CMK (cell line): ENCODE data around the gene MAP4.

Experiments
- DNase-seq: peaks from one replicate; pipeline ENCODE4 v3.0.0-alpha.2; 2010; ENCODE audit warnings: low read depth

MAP4 gene

GRCh38 chr3:47865192-47865591 is 151.0 kb downstream of the MAP4 start:
- DNase-seq = no peak

GRCh38 chr3:47863391-47864128 is 152.7 kb downstream of the MAP4 start:
- DNase-seq = no peak

DNA sequence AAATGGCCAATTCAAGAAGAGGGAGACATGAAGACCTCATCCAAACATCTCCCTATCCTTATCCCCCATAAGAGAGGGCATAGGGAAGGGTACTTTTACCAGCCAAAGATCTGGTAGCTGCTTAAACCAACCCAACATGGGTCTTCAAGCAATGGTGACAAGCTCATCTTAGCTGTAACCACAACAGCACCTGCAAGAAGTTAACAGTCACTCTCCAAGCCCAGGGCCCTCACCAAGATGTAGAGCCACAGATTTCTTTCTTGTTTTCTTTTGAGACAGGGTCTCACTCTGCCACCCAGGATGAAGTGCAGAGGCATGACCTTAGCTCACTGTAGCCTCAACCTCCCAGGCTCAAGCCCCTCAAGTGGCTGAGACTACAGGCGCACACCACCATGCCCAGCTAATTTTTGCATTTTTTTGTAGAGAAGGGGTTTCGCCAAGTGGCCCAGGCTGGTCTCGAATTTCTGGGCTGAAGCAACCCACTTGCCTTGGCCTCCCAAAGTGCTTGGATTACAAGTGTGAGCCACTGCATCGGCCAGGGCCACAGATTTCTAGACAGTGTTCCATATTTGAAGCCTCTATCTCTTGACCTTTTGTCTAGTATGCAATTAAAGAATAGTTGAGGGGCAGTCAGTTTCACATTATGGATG is 156.1 kb downstream of the MAP4 start:
- no peak for DNase-seq

GRCh38 chr3:47857151-47857550 is 159.1 kb downstream of the MAP4 start:
- no peak for DNase-seq

GRCh38 chr3:47856669-47857068 is 159.5 kb downstream of the MAP4 start:
- DNase-seq = no peak

DNA sequence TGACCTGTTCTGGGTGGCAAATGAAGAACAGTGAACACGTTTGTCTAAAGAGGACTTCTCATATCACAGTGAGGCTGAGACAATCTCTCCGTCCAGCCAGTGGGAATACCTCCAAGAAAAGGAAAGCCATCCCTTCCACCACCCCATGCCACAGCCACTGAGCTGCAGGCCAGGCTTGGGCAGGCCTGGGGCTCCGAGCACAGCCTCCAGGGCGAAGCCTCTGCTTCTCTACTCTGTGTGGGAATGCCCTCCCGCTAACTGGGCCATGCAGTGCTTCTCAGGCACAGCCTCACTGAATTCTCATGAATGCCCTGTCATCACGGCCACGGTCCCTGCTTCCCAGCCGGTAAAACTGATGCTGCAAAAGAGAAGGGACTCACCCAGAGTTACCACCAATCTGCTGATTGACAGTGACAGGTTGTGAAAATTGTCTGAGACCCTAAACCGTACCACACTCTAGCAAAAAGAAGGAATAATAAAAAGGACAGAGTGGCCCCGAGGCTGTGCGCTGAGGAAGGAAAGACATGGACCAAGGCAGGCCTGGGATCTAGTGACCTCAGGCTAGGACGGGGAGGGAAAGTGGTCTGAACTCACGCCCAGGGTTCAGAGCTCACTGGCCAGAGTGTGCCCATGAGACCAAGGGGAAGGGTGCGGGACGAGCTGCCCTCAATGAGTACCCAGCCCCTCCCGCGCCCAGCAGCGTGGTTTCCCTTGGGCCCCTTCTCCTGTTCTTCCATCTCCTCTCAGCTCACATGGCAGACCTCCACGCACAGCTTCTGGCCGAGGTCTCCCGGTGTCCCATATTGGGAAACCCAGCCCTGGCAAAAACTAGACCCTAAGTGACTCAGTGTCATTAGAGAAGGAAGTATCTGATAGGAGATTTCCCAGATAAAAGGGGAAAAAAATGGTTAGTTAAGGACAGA is 160.5 kb downstream of the MAP4 start:
- no peak for DNase-seq

DNA sequence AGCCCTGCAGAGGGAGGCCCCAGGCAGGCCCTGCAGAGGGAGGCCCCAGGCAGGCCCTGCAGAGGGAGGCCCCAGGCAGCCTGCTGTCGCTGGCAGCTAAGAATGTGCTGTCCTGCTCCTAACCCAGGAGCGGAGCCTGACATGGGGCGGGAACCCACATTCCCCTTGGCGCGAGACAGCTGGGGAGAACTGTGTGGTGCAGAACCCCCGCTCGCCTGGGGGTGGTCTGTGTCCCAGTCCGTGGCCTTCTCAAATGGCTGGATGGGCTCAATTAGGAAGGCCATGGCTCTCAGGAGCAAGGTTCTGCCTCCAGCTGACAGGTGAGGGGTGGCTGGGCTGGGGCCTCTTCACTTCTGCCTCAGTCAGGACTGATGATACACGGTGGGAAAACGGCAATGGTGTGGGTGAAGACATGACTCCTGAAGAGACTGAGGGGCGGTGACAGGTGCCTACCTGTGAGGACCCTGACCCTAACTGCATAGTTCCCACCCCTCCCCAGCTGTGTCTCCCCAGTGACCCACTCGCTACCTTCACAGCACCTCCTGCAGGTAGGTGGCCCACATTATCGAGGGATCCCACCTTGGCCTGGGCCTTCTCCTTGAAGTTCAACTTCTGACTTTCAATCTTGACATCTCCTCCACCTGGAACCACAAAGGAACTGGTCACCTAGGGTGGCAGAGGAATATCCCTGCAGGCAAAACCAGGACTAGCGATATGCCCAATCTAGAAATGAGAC is 161.3 kb downstream of the MAP4 start:
- DNase-seq = no peak

GRCh38 chr3:47854267-47854666 is 161.9 kb downstream of the MAP4 start:
- DNase-seq = no peak

DNA sequence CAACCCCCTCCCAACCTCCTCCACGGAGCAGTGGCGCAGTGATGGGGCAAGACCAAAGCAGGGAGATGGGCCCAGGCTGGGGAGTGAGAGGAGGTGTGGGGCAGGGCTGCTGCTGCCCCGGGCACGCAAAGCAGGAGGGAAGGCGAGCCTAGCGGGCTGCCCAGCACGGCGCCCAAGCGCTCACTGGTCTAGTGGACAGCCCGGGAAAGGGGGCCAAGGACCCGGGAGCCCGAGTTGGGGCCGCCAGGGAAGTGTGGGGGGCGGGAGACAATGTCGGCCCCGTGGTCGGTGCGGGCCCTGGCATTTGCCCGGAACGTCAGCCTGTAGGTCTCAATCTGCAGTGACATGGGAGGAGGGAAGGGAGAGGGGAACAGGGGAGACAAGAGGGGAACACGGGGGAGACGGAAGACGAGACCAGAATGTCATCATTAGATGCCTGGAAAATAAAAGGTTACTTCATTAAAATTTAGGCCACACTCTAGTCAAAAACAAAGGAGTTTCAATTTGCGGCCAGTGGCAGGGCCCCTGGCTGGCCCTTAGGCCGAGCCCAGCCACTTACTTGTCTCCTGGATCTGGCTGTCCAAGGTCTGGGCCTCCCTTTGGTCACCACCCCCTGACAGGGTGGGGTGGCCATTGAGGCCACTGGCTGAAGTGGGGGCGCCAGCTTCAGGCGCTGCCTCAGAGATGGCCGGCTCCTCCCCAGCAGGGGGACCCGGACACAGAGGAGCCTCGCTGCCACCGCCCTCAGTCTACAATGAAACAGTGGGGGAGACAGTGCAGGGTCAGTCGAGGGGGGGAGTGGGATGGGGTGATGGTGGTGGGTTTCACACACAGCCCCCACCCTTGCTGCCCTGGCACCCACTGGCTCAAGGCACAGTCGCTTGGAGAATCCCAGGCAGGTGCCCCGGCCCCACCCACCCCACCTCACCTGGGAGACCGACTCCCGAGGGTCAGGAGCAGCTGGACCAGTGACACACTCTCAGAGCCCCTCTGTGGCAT is 163.3 kb downstream of the MAP4 start:
- DNase-seq = no peak

DNA sequence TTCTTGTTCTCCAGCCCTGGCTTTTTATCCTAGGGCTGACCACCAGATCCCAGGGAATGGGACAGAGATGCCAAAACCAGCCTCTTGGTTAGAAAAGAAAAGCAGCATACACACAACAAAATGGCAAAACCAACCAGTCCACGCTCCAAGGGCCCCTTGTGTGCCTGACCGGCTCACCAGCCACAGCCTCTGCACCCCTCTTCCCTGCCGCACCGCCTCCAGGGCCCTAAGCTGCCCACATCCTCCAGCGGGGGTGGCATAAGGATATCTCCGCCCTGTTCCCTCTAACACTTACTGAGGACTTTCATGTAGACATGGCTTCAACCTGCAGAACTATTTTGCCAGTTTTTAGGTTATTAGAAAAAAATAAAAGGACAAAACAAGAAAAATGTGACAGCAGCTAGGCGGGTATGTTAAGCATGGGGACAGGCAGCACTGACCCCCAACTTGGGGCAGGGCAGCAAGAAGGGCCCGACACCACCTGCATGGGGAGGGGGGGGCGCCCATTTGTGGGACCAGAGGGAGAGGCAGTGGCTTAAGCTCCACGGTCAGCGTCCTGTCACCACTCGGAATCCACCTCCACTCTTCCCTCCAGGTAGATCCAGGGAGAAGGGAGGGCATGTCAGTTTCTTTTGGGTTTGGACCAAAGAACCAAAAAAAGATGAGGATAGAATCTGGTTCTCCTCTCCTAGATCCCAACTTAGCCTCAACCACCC is 164.2 kb downstream of the MAP4 start:
- DNase-seq = no peak

DNA sequence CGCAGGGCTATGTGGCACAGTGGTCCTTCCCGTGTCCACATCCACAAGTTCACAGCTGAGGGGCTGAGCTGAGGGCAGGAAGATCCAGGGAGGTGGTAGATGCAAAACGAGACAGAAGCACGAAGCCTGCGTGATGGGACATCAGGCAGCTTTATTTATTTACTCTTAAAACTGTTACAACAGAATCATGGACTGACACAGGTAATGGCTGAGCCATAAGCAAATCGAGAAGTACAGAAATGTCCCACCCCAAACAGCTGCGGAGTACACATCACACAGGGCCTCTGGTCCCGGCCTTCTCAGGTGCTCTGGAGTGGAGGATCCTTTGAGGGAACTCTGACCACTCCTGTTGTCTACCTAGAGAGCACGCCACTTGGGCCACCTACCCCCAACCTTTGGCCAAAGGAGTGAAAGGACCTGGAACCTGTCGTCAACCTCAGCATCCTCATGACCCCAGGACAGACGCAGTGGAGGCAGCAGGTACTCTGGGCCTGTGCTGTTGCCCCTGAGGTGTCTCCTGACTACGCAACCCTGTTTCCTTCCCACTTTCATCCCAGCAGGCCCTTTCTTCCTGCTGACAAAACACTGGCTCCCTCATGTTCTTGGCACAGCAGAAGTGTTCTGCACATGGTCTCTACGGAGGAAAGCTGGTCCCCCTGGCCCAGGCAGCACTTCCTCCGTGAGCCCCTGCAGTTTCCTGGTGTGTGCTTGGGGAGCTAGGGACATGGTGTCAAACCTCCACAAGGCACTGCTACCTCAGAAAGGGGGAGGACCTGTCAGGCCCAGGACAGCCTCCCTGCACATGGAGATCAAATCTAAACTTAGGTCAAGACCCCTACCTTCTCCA is 165.4 kb downstream of the MAP4 start:
- no peak for DNase-seq

DNA sequence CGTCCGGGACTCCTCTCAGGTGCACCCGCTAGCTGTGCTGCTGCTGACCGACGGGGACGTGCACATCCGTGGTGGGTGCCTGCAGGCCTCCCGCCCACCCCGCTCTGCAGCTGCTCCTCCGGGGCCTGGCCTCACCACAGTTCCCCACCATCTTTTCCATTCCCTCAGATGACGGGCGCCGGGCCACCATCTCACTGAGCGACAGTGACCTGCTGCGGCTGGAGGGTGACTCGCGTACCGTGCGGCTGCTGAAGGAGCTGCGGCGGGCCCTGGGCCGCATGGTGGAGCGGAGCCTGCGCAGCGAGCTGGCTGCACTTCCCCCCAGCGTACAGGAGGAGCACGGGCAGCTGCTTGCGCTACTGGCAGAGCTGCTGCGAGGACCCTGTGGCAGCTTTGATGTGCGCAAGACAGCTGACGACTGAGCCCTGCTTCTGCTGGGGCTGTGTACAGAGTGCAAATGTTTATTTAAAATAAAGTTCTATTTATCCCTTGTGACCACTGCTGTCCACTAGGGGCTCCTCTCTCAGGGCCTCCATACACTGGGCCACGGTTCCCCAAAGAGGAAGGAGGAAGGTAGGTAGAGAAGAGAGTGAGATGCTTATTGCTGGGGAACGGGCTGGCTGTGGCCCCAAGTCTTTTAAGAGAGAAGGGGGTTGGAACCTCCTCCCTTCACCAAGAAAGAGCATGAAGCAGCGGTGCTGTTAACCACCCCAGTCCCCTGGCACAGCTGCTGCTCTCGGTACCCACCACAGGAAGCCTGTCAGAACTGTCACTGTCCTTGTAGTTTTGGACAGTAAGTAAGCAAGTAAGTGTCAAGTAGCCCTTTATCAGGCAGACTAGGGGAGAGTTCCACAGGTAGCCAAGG is 166.3 kb downstream of the MAP4 start:
- DNase-seq = no peak

DNA sequence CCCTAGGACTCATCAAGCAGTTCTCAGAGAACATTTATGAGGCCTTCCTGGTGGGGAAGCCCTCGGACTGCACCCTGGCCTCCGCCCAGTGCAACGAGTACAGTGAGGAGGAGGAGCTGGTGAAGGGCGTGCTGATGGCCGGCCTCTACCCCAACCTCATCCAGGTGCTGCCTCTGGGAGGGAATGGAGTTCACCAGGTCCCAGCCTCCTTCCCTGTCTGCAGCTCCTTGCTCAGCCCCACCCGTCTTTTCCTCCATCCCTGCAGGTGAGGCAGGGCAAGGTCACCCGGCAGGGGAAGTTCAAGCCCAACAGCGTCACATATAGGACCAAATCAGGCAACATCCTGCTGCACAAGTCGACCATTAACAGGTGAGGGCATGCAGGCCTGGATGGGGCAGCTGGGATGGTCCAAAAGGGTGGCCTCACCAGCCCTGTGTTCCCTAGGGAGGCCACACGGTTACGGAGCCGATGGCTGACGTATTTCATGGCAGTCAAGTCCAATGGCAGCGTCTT is 167.0 kb downstream of the MAP4 start:
- no peak for DNase-seq

DNA sequence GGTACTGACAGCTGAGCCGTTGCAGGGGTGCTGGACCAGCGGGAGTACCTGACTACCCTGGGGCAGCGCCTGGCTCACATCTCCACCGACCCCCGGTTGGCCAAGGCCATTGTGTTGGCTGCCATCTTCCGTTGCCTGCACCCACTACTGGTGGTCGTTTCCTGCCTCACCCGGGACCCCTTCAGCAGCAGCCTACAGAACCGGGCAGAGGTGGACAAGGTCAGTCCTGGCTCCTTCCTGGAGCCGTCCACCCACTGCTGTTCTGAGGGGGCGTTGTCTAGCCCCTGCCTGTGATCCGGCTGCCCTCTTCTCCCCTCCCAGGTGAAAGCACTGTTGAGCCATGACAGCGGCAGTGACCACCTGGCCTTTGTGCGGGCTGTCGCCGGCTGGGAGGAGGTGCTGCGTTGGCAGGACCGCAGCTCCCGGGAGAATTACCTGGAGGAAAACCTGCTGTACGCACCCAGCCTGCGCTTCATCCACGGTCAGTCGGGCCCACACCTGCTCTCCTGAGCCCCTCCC is 167.6 kb downstream of the MAP4 start:
- no peak for DNase-seq

DNA sequence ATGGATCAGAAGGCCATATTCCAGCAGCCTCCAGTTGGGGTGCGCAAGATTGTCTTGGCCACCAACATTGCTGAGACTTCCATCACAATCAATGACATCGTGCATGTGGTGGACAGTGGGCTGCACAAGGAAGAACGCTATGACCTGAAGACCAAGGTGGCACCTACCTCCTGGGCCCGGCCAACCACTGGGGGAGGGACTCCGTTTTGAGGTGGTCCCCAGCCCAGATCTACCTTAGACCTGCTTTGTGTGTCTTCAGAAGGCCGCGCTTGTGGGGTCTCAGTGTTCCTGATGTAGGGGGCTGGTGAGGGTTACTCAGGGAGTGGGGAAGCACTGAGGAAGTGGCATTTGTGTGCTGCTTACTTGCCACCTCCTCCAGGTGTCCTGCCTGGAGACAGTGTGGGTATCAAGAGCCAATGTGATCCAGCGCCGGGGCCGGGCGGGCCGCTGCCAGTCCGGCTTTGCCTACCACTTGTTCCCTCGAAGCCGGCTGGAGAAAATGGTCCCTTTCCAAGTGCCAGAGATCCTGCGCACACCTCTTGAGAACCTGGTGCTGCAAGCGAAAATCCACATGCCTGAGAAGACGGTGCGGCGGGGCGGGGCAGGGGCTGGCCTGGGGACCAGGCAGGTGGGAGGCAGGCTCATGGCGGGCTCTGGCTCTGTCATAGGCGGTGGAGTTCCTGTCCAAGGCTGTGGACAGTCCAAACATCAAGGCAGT is 168.3 kb downstream of the MAP4 start:
- no peak for DNase-seq

GRCh38 chr3:47847260-47847659 is 169.0 kb downstream of the MAP4 start:
- no peak for DNase-seq

GRCh38 chr3:47846880-47847248 is 169.4 kb downstream of the MAP4 start:
- DNase-seq = no peak
